Brain microvascular endothelial cell (primary cell): ENCODE results near the gene INSIG2.

Source experiments
- DNase-seq: peaks from one replicate; pipeline ENCODE4 v3.0.0-alpha.2; 2020
- H3K27ac ChIP-seq: fragments of 250-450 bp; sonication (Bioruptor Pico); 2 replicates; pipeline ENCODE4 v1.5.1; 2020; ENCODE audit warnings: mild to moderate bottlenecking, moderate library complexity
- H3K27me3 ChIP-seq: fragments of 250-450 bp; sonication (Bioruptor Pico); replicated peaks from 2 replicates; pipeline ENCODE4 v1.5.1; 2020; ENCODE audit warnings: mild to moderate bottlenecking
- H3K36me3 ChIP-seq: fragments of 250-450 bp; sonication (Bioruptor Pico); replicated peaks from 2 replicates; pipeline ENCODE4 v1.5.1; 2020; ENCODE audit warnings: mild to moderate bottlenecking
- H3K4me3 ChIP-seq: 2 replicates; pipeline ENCODE4 v1.5.1; 2011; ENCODE audit warnings: low read depth, mild to moderate bottlenecking, control low read depth, low read length, moderate library complexity
- CTCF ChIP-seq: IDR thresholded peaks from 2 replicates; pipeline ENCODE4 v1.5.1; 2011; ENCODE audit warnings: low read depth, mild to moderate bottlenecking, moderate library complexity, low read length, control low read depth, inconsistent platforms; ENCODE audit errors: missing control alignments
- in situ Hi-C: cut with HindIII; loops from 2 replicates; pipeline ENCODE4 v1.10.0; 2017; ENCODE audit warnings: low sequenced_read_pairs, low pct_ligation_motif_present

The INSIG2 gene

GRCh38 chr2:118115761-118116160 lies 27.5 kb downstream of the INSIG2 start:
- Histone ChIP-seq H3K27me3 (no peaks in the 10 kb centered on the region), H3K36me3 (no peaks in the 10 kb centered on the region), H3K27ac (no peak overlapping the region), H3K4me3 (no peak overlapping the region)
- DNase-seq: no peak
- in situ Hi-C loops: no loop called here
- TF ChIP-seq CTCF: no peak

GRCh38 chr2:118118479-118118878 lies 30.2 kb downstream of the INSIG2 start:
- in situ Hi-C loops: no loop called here
- no peak for TF ChIP-seq CTCF
- Histone ChIP-seq H3K36me3 (no peaks in the 10 kb centered on the region), H3K4me3 (no peak overlapping the region), H3K27me3 (no peaks in the 10 kb centered on the region), H3K27ac (no peak overlapping the region)
- DNase-seq: no peak

DNA sequence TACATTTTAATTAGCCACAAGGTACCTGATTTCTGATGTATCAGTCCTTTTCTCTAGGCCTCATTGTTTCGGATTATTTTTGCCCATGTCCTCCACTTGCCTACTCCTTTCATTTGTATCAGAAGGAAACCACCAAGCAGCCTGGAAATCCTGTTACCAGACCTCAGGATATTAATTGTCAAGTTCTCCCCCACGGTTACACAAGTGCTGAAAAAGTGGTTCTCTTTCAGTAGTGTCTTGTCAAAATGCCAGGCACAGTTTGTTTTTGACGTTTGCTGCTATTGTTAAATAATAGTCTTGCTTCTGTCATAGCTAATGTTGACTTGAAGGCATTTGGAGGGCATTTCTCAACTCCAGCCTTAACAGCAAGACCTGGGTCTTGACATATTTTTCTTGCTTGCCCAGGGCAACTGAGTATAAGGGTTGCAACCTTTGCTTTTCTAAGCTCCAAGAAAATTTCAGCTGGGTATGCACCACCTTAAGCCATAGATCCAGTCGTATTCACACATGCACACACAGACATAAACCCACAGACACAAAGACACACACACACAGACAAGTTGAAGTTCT lies 31.0 kb downstream of the INSIG2 start:
- no peak overlapping the region for H3K27ac ChIP-seq
- H3K27me3 ChIP-seq: no peaks in the 10 kb centered on the region
- DNase-seq: no peak
- no peak for TF ChIP-seq CTCF
- H3K36me3 ChIP-seq: no peaks in the 10 kb centered on the region
- in situ Hi-C loops: no loop called here
- no peak overlapping the region for H3K4me3 ChIP-seq

GRCh38 chr2:118119761-118120400 lies 31.6 kb downstream of the INSIG2 start:
- no peak for TF ChIP-seq CTCF
- H3K4me3 ChIP-seq: no peak overlapping the region
- no peak overlapping the region for H3K27ac ChIP-seq
- no peak for DNase-seq
- H3K36me3 ChIP-seq: no peaks in the 10 kb centered on the region
- in situ Hi-C loops: no loop called here
- H3K27me3 ChIP-seq: no peaks in the 10 kb centered on the region

DNA sequence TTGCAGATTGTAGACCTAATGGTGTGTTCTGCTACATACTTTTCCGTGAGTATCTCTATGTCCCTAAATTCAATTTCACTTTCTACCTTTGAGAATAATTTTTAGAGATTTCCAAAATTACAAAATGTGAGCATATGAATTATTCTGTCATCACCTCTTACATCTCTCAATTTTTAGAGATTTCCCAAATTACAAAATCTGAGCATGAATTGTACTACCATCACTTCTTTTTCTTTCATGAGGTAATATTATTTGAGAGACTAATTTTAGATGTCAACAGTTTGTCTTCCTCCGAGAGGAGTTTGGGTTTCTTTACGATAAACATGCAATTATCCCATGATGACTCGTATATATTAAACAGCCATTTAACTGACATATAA lies 32.1 kb downstream of the INSIG2 start:
- TF ChIP-seq CTCF: no peak
- no peak overlapping the region for H3K27ac ChIP-seq
- no peaks in the 10 kb centered on the region for H3K27me3 ChIP-seq
- H3K4me3 ChIP-seq: no peak overlapping the region
- in situ Hi-C loops: no loop called here
- DNase-seq: no peak
- H3K36me3 ChIP-seq: no peaks in the 10 kb centered on the region

DNA sequence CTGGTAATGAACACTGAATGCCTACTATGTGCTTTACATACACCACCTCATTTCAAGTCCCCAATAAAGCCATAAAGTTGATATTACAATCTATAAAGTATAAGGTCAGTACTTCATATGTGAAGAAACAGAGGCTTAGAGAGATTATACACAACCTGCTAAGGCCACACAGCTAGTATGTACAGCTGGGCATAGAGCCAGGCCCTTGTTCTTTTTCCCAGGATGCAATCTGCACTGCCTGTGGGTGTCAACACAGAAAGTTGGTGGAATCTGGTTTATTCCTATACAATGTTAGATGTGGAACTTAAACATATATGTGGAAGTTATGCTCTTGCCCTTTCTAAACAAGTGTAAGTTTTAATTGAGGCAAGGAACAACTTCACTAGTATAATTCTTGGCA lies 32.8 kb downstream of the INSIG2 start:
- no peaks in the 10 kb centered on the region for H3K27me3 ChIP-seq
- H3K4me3 ChIP-seq: no peak overlapping the region
- no peak for TF ChIP-seq CTCF
- no peak for DNase-seq
- no peak overlapping the region for H3K27ac ChIP-seq
- in situ Hi-C loops: no loop called here
- no peaks in the 10 kb centered on the region for H3K36me3 ChIP-seq
